Fibroblast of lung (primary cell): Measurements from ENCODE around the gene KIF20B.

Experiments
- CTCF ChIP-seq, 2 donors: IDR thresholded peaks in 1 of 2; conservative IDR thresholded peaks in 1 of 2; 1 replicate in 1 of 2; 2 replicates in 1 of 2; pipeline ENCODE4 v1.5.1; 2011 to 2012; ENCODE audit warnings: low read length in 2 of 2, control low read depth in 1 of 2, inconsistent platforms in 1 of 2, low read depth in 1 of 2, mild to moderate bottlenecking in 1 of 2
- EZH2 ChIP-seq: IDR thresholded peaks from 2 replicates; pipeline ENCODE4 v1.5.1; 2012; ENCODE audit warnings: low read length, control low read depth, mild to moderate bottlenecking; ENCODE audit errors: missing control alignments

DNA sequence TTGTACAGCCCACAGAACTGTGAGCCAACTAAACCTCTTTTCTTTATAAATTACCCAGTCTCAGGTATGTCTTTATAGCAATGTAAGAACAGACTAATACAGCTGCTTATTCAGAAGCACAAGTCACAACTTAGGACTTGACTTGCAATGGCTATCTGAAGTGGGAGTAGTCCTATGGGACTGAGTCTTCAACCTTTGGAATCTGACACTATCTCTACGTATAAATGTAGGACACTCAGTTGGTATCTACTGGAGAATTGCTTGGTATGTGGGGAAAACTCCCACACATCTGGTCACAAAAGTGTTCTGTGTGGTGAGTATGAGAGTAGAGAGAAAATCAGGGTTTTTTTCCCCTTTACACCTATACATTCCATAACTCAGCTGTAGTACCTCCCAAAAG is 44.1 kb upstream of the KIF20B start:
- no peak for TF ChIP-seq CTCF (conservative IDR thresholded peaks at IDR 0.05 in 1 of 2, IDR thresholded peaks at IDR 0.05 in 1 of 2; ENCODE audit: low read depth in 1 of 2, low read length in 2 of 2)
- no peak for TF ChIP-seq EZH2
